HCT116 (cell line): ENCODE results near the gene ST3GAL3. TPM values are rescaled to one million over a fixed set of nuclear protein-coding genes. Genes with fewer than 3 reads are reported as not detected.

Experiments used
- ATAC-seq: fragments of 200-7000 bp; cut with Tn5 transposase; 2 replicates; pipeline ENCODE4 v1.9.1; 2020; ENCODE audit warnings: mild to moderate bottlenecking, moderate library complexity
- BruUV-seq: library from RNA; stranded (reverse); fragments of 400-500 nt; replicated peaks from 2 replicates; lab custom pipeline; 2021; lab: Mats Ljungman, UMichigan
- CTCF ChIA-PET: fragments of 300-600 bp; sonication (Branson Sonifier 250); formaldehyde crosslinking; loops from one replicate; lab custom pipeline; 2021; ENCODE audit warnings: antibody characterized with exemption; lab: Charles Lee
- POLR2A ChIA-PET: fragments of 300-600, 350-600 bp; sonication (Branson Sonifier 250); formaldehyde crosslinking; loops from one replicate; lab custom pipeline; 2021; ENCODE audit warnings: antibody characterized with exemption; lab: Charles Lee
- RAD21 ChIA-PET, 2 experiments: fragments of 300-600 bp; sonication (Branson Sonifier 250); formaldehyde crosslinking; loops; one replicate each; lab custom pipeline; 2023; ENCODE audit warnings: low total read pairs in 2 of 2; ENCODE audit not compliant: uncharacterized antibody in 2 of 2, unreplicated experiment in 2 of 2, low non-redundant PET in 1 of 2; lab: Charles Lee
- DNase-seq: peaks from one replicate; pipeline ENCODE4 v3.0.0-alpha.2; 2010; ENCODE audit warnings: low read depth, low spot score
- H2AFZ ChIP-seq: fragments of 200-600 bp; shearing (Covaris generic), sonication (generic); 2 replicates; pipeline ENCODE4 v1.6.1; 2017; ENCODE audit warnings: low read depth, mixed run types, mixed read lengths, antibody characterized with exemption, low read length; ENCODE audit not compliant: poor library complexity, severe bottlenecking
- H3K27ac ChIP-seq: 2 replicates; pipeline ENCODE4 v1.5.1; 2012; ENCODE audit warnings: low read depth, low read length
- H3K27me3 ChIP-seq: fragments of 200-600 bp; sonication (generic); 2 replicates; pipeline ENCODE4 v1.6.1; 2016; ENCODE audit warnings: mixed run types, low read length, mixed read lengths; ENCODE audit not compliant: insufficient read depth
- H3K36me3 ChIP-seq, 2 experiments: fragments of 200-500 bp in 1 of 2; fragments of 200-600 bp in 1 of 2; sonication (Bioruptor generic) in 1 of 2; sonication (generic) in 1 of 2; 2 replicates each; pipeline versions ENCODE4 v1.5.1 to v1.6.1; 2014 to 2016; ENCODE audit warnings: low read length in 2 of 2, inconsistent platforms in 1 of 2, mixed read lengths in 1 of 2, mixed run types in 1 of 2; ENCODE audit not compliant: insufficient read depth in 2 of 2, control insufficient read depth in 1 of 2
- H3K4me1 ChIP-seq, 2 experiments: fragments of 200-600 bp in 1 of 2; sonication (generic) in 1 of 2; 2 replicates each; pipeline versions ENCODE4 v1.5.1 to v1.6.1; 2012 to 2017; ENCODE audit warnings: low read length in 2 of 2, inconsistent platforms in 1 of 2, mild to moderate bottlenecking in 1 of 2, mixed read lengths in 1 of 2, mixed run types in 1 of 2, moderate library complexity in 1 of 2; ENCODE audit not compliant: insufficient read depth in 2 of 2, control insufficient read depth in 1 of 2
- H3K4me2 ChIP-seq: fragments of 200-600 bp; sonication (generic); 2 replicates; pipeline ENCODE4 v1.6.1; 2017; ENCODE audit warnings: mixed run types, low read length, mixed read lengths
- H3K4me3 ChIP-seq, 2 experiments: fragments of 200-600 bp in 1 of 2; sonication (generic) in 1 of 2; replicated peaks in 1 of 2; 2 replicates each; pipeline ENCODE4 v1.5.1; 2011 to 2016; ENCODE audit warnings: low read length in 2 of 2, control low read depth in 1 of 2, low read depth in 1 of 2, mild to moderate bottlenecking in 1 of 2, mixed read lengths in 1 of 2, mixed run types in 1 of 2
- H3K79me2 ChIP-seq: fragments of 200-600 bp; sonication (generic); 2 replicates; pipeline ENCODE4 v1.6.1; 2017; ENCODE audit warnings: mild to moderate bottlenecking, mixed run types, low read length, moderate library complexity, mixed read lengths; ENCODE audit not compliant: insufficient read depth
- H3K9ac ChIP-seq: fragments of 200-600 bp; sonication (generic); 2 replicates; pipeline ENCODE4 v1.6.1; 2016; ENCODE audit warnings: low read length, mixed read lengths
- H3K9me2 ChIP-seq: fragments of 200-600 bp; sonication (generic), shearing (Covaris generic); 2 replicates; pipeline ENCODE4 v1.6.1; 2017; ENCODE audit warnings: mixed run types, mild to moderate bottlenecking, moderate library complexity; ENCODE audit not compliant: insufficient read depth
- H3K9me3 ChIP-seq, 2 experiments: fragments of 200-500 bp in 1 of 2; fragments of 200-600 bp in 1 of 2; sonication (Bioruptor generic) in 1 of 2; sonication (generic) in 1 of 2; 2 replicates each; pipeline ENCODE4 v1.6.1; 2014 to 2017; ENCODE audit warnings: low read length in 2 of 2, mixed read lengths in 2 of 2, inconsistent platforms in 1 of 2, low read depth in 1 of 2, mild to moderate bottlenecking in 1 of 2, mixed run types in 1 of 2, moderate library complexity in 1 of 2; ENCODE audit not compliant: control insufficient read depth in 1 of 2, insufficient read depth in 1 of 2
- H4K20me1 ChIP-seq: fragments of 200-600 bp; sonication (generic), shearing (Covaris generic); 2 replicates; pipeline ENCODE4 v1.6.1; 2017; ENCODE audit warnings: mixed run types, mild to moderate bottlenecking, moderate library complexity; ENCODE audit not compliant: insufficient read depth
- ELF1 ChIP-seq: IDR thresholded peaks from 2 replicates; pipeline ENCODE4 v1.6.1; 2012; ENCODE audit warnings: low read depth, borderline replicate concordance
- EZH2phosphoT487 ChIP-seq: fragments of 200-600 bp; IDR thresholded peaks from 2 replicates; pipeline ENCODE4 v1.6.1; 2018; ENCODE audit warnings: antibody characterized with exemption, borderline replicate concordance
- POLR2AphosphoS5 ChIP-seq: IDR thresholded peaks from 2 replicates; pipeline ENCODE4 v1.6.1; 2011; ENCODE audit warnings: mild to moderate bottlenecking, low read depth, low read length, moderate library complexity
- SIN3A ChIP-seq: IDR thresholded peaks from 2 replicates; pipeline ENCODE4 v1.6.1; 2012; ENCODE audit warnings: low read depth
- TCF7L2 ChIP-seq: IDR thresholded peaks from 2 replicates; pipeline ENCODE4 v1.7.0; 2011; ENCODE audit warnings: borderline replicate concordance, inconsistent platforms; ENCODE audit not compliant: insufficient read depth, insufficient read length; ENCODE audit errors: extremely low read depth
- ZNF274 ChIP-seq: fragments of 200-500 bp; sonication (Bioruptor generic); IDR thresholded peaks from 2 replicates; pipeline ENCODE4 v1.6.1; 2014; ENCODE audit warnings: mild to moderate bottlenecking, low read depth, low read length, inconsistent platforms
- intact Hi-C: fragments of 100-400 bp; cut with micrococcal nuclease; formaldehyde crosslinking; loops from 2 replicates; pipeline ENCODE4 v1.10.0; 2022
- total RNA-seq: library from RNA; stranded (reverse); gene quantifications from one replicate; pipeline ENCODE4 v1.2.1, GENCODE V29; 2021; ENCODE audit not compliant: unreplicated experiment
- TF ChIP-seq, protein P1 (sequence below), 3 experiments: fragments of 200-600 bp in 1 of 3; sonication (generic) in 1 of 3; IDR thresholded peaks in 2 of 3; conservative IDR thresholded peaks in 1 of 3; 2 replicates each; pipeline ENCODE4 v1.5.1; 2012 to 2017; ENCODE audit warnings: low read depth in 2 of 3, low read length in 2 of 3, antibody characterized with exemption in 1 of 3, borderline replicate concordance in 1 of 3, control low read depth in 1 of 3, mild to moderate bottlenecking in 1 of 3, mixed read lengths in 1 of 3, mixed run types in 1 of 3, moderate library complexity in 1 of 3; ENCODE audit not compliant: insufficient read depth in 1 of 3

Gene ST3GAL3
- total RNA-seq, 1 experiment from 2014 or later: 7.2 TPM

DNA sequence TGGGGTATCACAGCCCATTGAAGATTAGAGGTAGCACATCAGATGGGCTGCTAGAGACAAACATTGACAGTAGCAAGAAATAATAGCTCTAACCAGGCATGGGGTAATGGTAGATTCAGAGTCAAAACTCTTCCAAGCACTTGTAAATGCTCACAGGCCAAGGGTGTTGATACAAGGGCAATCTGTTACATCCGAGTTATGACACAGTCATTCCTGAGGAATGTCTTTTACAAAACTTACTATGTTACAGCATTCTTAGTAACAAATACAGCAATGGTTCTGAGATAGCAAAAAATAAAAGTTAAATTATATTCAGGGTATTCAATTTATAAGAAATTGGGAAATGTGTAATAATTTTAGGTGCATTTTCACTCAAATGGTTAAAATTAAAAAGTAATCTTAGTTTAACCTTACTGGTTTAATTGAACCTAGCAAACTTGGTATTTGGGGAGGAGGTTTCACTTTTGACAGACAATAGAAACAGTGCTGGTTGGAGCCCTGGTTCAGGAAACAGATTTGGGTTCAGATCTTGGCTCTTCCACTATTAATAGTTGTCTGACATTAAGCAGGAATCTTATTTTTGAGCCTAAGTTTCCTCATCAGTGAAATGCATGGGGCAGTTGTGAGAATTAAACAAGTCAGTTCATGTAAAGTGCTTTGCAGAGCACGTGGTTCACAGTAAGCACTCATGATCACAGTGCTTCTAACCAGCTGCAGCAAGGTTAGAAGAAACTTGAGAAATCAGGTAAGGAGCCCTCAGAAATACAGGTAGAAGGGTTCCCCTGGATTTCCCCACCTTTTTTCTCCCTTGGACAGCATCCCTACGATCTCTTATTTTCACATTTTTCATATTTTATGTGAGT is 4.4 kb downstream of the ST3GAL3 start:
- BruUV-seq: no TSS peak
- no peaks in the 10 kb centered on the region for H3K9me3 ChIP-seq
- H4K20me1 ChIP-seq: no peaks in the 10 kb centered on the region
- H3K27ac ChIP-seq: no peak overlapping the region
- no peak overlapping the region for H3K4me3 ChIP-seq
- H3K9ac ChIP-seq: no peak overlapping the region
- peak overlapping the region; percentile 7; the same call in 1 of the 2 replicates for H3K4me2 ChIP-seq
- ATAC-seq: no peak
- no peak for TF ChIP-seq POLR2AphosphoS5
- TF ChIP-seq ZNF274: no peak
- no peak for TF ChIP-seq EZH2phosphoT487
- TF ChIP-seq TCF7L2: no peak
- no peak for TF ChIP-seq SIN3A
- TF ChIP-seq, protein P1, sequence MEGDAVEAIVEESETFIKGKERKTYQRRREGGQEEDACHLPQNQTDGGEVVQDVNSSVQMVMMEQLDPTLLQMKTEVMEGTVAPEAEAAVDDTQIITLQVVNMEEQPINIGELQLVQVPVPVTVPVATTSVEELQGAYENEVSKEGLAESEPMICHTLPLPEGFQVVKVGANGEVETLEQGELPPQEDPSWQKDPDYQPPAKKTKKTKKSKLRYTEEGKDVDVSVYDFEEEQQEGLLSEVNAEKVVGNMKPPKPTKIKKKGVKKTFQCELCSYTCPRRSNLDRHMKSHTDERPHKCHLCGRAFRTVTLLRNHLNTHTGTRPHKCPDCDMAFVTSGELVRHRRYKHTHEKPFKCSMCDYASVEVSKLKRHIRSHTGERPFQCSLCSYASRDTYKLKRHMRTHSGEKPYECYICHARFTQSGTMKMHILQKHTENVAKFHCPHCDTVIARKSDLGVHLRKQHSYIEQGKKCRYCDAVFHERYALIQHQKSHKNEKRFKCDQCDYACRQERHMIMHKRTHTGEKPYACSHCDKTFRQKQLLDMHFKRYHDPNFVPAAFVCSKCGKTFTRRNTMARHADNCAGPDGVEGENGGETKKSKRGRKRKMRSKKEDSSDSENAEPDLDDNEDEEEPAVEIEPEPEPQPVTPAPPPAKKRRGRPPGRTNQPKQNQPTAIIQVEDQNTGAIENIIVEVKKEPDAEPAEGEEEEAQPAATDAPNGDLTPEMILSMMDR (IDR thresholded peaks at IDR 0.05 in 2 of 3, conservative IDR thresholded peaks at IDR 0.05 in 1 of 3; ENCODE audit: borderline replicate concordance in 1 of 3, insufficient read depth in 1 of 3, low read depth in 2 of 3, low read length in 2 of 3): no peak
- no peak for TF ChIP-seq ELF1
- no peaks in the 10 kb centered on the region for H3K27me3 ChIP-seq
- peaks cover 6 to 23% of the 10 kb centered on the region in 2 experiments; a peak in 3 of 4 replicates for H3K4me1 ChIP-seq
- ChIA-PET CTCF (interaction anchor here (1.1 kb wide), 1 partner anchor 223 kb away, joined by 4 read pairs; no protein-coding TSS in a partner anchor), RAD21 (no interaction called here), POLR2A (interaction anchor here (1.0 kb wide), 1 partner anchor 13 kb away, joined by 3 read pairs; no protein-coding TSS in a partner anchor)
- H3K36me3 ChIP-seq: no peaks in the 10 kb centered on the region
- no peaks in the 10 kb centered on the region; the same call in 1 of the 2 replicates for H3K79me2 ChIP-seq
- no peak for DNase-seq
- H3K9me2 ChIP-seq: no peaks in the 10 kb centered on the region
- intact Hi-C loops: no loop called here
- no peak overlapping the region for H2AFZ ChIP-seq
